ENCODE measurements around the gene SLC10A7. TPM values are rescaled to one million over a fixed set of nuclear protein-coding genes. Genes with fewer than 3 reads are reported as not detected.

SLC10A7 gene
- total RNA-seq, 1 experiment from 2014 or later = 3.9 TPM

- WGBS (ENCODE audit: extremely low coverage, insufficient read length, low lambda C conversion rate) = no CpG with 5 or more reads among the region's 1 CpG
- no peak overlapping the region for H3K4ac ChIP-seq (ENCODE audit: low read depth, low read length)
These were observed 247.0 kb downstream of the SLC10A7 start for GRCh38 chr4:146274774-146275173.

More at GRCh38 chr4:146274774-146275173, 247.0 kb downstream of the SLC10A7 start:
- H3K4me1 ChIP-seq (ENCODE audit: insufficient read depth, low read length) = no peaks in the 10 kb centered on the region
- no peaks in the 10 kb centered on the region for H3K27me3 ChIP-seq (ENCODE audit: insufficient read depth, low read length)
- H3K79me1 ChIP-seq (ENCODE audit: insufficient read depth, low read depth, low read length, poor library complexity, severe bottlenecking) = no peaks in the 10 kb centered on the region
- no peak overlapping the region for H3K14ac ChIP-seq (ENCODE audit: insufficient read depth, low read length)
- DNase-seq = no peak
- H3K18ac ChIP-seq (ENCODE audit: insufficient read length, low read depth, low read length) = no peak overlapping the region
- Mint-ChIP-seq H3K4me3 (no peak overlapping the region), H3K4me1 (no peaks in the 10 kb centered on the region), H3K36me3 (ENCODE audit: insufficient read depth in 1 of 3, low read depth in 3 of 3) (no peaks in the 10 kb centered on the region), H3K27me3 (ENCODE audit: low read depth) (no peaks in the 10 kb centered on the region), H3K9me3 (no peaks in the 10 kb centered on the region), H3K27ac (no peak overlapping the region)
- H2BK15ac ChIP-seq (ENCODE audit: low read depth, low read length) = no peak overlapping the region
- H3K23ac ChIP-seq (ENCODE audit: insufficient read length, low read depth, low read length) = no peak overlapping the region
- TF ChIP-seq CTCF (conservative IDR thresholded peaks at IDR 0.05) = no peak
- no peak overlapping the region for H4K91ac ChIP-seq (ENCODE audit: insufficient read length, low read depth, low read length)
- H3K56ac ChIP-seq (ENCODE audit: insufficient read length, low read depth, low read length) = no peak overlapping the region
- no peak overlapping the region for H4K8ac ChIP-seq (replicated peaks; ENCODE audit: insufficient read length, low read depth, low read length)
- H3K9me3 ChIP-seq (ENCODE audit: control insufficient read depth, low read depth, low read length) = no peaks in the 10 kb centered on the region
- no peaks in the 10 kb centered on the region for H4K20me1 ChIP-seq (ENCODE audit: control insufficient read depth, insufficient read depth, insufficient read length)
- H3K79me2 ChIP-seq (ENCODE audit: insufficient read depth, low read length) = no peaks in the 10 kb centered on the region
- no peak overlapping the region for H2AFZ ChIP-seq (ENCODE audit: low read length)
- no peaks in the 10 kb centered on the region for H3K23me2 ChIP-seq (ENCODE audit: insufficient read length, low read depth, low read length, poor library complexity, severe bottlenecking)
- H2BK5ac ChIP-seq (ENCODE audit: insufficient read length, low read length) = no peak overlapping the region
- no peak overlapping the region for H2BK120ac ChIP-seq (ENCODE audit: low read depth, low read length, poor library complexity, severe bottlenecking)
- no peak overlapping the region for H2AK5ac ChIP-seq (ENCODE audit: insufficient read length, low read length)
- H2BK20ac ChIP-seq (ENCODE audit: low read depth, low read length, poor library complexity, severe bottlenecking) = no peak overlapping the region
- no peak overlapping the region for H3K9ac ChIP-seq (ENCODE audit: extremely low read depth, insufficient read length, low read length)
- H4K5ac ChIP-seq (ENCODE audit: insufficient read length, low read depth, low read length) = no peak overlapping the region
- no peak overlapping the region for H2BK12ac ChIP-seq (ENCODE audit: insufficient read length, low read depth, low read length)
- no peak overlapping the region for H3K27ac ChIP-seq (ENCODE audit: insufficient read length, low read depth, low read length)
- no peak overlapping the region for H3K4me2 ChIP-seq (ENCODE audit: insufficient read depth, insufficient read length, low read length)
- no peak overlapping the region for H3T11ph ChIP-seq (ENCODE audit: low read length)
